Pancreas (tissue), 10 donors: ENCODE results near the gene CMTM6. TPM values are rescaled to one million over a fixed set of nuclear protein-coding genes. Genes with fewer than 3 reads are reported as not detected.
A peak's percentile ranks its signal among the peaks of the same experiment; 100 is the strongest.

Experiments used
- ATAC-seq, 4 donors: fragments of 200-7000 bp; cut with Tn5 transposase; one replicate each; pipeline versions ENCODE4 v1.8.0 to v1.9.1; 2020; ENCODE audit warnings: mild to moderate bottlenecking in 4 of 4, moderate library complexity in 4 of 4
- DNase-seq, 6 donors: peaks; one replicate each; pipeline ENCODE4 v3.0.0-alpha.2; 2020
- FAIRE-seq: peaks from 2 replicates; lab custom pipeline; 2012; peaks lifted over from hg19 to GRCh38; lab: Jason Lieb, UNC
- H3K27ac ChIP-seq, 4 donors: fragments of 200-600 bp; sonication (generic); 1 replicate in 3 of 4; 2 replicates in 1 of 4; pipeline versions ENCODE4 v1.5.0 to v1.8.0; 2020
- H3K27me3 ChIP-seq, 4 donors: fragments of 200-600 bp; one replicate each; pipeline ENCODE4 v1.8.0; 2021
- H3K36me3 ChIP-seq, 3 donors: fragments of 200-600 bp; sonication (generic) in 1 of 3; one replicate each; pipeline versions ENCODE4 v1.5.0 to v1.8.0; 2020 to 2021
- H3K4me1 ChIP-seq, 3 donors: fragments of 200-600 bp; one replicate each; pipeline ENCODE4 v1.8.0; 2021
- H3K4me3 ChIP-seq, 4 donors: fragments of 200-600 bp; sonication (generic) in 2 of 4; one replicate each; pipeline versions ENCODE4 v1.5.0 to v1.8.0; 2020 to 2021
- H3K9me3 ChIP-seq, 4 donors: fragments of 200-600 bp; one replicate each; pipeline ENCODE4 v1.8.0; 2021
- WGBS, 2 donors: extraction: QIAGEN DNeasy Blood & Tissue Kit; methylation state at CpG; one replicate each; pipeline ENCODE4 v1.1.7; 2013; 5-methylcytosine and 5-hydroxymethylcytosine counted together
- intact Hi-C, 3 donors: fragments of 100-400 bp; cut with DNase I; formaldehyde crosslinking; loops; one replicate each; pipeline versions ENCODE4 v1.11.1 to v1.14.2; 2022
- polyA plus RNA-seq, 2 donors: library from polyadenylated mRNA; stranded (reverse); fragments of 200-250 nt; gene quantifications; one replicate each; pipeline ENCODE4 v1.2.3, GENCODE V29; 2013
- total RNA-seq, 6 donors: library from RNA; stranded (reverse); fragmentation: NEBNext Ultra II Directional in 4 of 6; extraction: Animal tissue kit (Norgen Biotek cat#: 25700) in 4 of 6; gene quantifications; one replicate each; pipeline versions ENCODE4 v1.2.1 to v1.2.4, GENCODE V29; 2021 to 2023
- TF ChIP-seq, protein P1 (sequence below), 4 donors: fragments of 200-600 bp; sonication (generic) in 3 of 4; IDR thresholded peaks; one replicate each; pipeline versions ENCODE4 v1.5.0 to v1.8.0; 2021; ENCODE audit warnings: antibody characterized with exemption in 4 of 4
- donor health status: healthy with polysubstance abuse.
- donor health status: DM: no; HTN: no; CAD: no; lungs with moderate emphysema.
- donor health status: DM: no; HTN: no; CAD: no.
- donor health status: control.
- donor health status: control.
- donor health status: Bipolar disorder and iron deficiency.
- donor health status: DM: yes; HTN: yes; CAD: no.
- donor health status: DM: no; HTN: no; CAD: no.
- donor health status: DM: no; HTN: no; CAD: no.
- donor health status: DM: yes; HTN: yes; CAD: no.

CMTM6 gene
- total RNA-seq (10 to 100 TPM in 4 of 6 donors, 1 to 10 TPM in 2; 8.4 to 34.0 (median 13.7) TPM), polyA plus RNA-seq (10 to 100 TPM; 10.3 to 18.5 TPM)

DNA sequence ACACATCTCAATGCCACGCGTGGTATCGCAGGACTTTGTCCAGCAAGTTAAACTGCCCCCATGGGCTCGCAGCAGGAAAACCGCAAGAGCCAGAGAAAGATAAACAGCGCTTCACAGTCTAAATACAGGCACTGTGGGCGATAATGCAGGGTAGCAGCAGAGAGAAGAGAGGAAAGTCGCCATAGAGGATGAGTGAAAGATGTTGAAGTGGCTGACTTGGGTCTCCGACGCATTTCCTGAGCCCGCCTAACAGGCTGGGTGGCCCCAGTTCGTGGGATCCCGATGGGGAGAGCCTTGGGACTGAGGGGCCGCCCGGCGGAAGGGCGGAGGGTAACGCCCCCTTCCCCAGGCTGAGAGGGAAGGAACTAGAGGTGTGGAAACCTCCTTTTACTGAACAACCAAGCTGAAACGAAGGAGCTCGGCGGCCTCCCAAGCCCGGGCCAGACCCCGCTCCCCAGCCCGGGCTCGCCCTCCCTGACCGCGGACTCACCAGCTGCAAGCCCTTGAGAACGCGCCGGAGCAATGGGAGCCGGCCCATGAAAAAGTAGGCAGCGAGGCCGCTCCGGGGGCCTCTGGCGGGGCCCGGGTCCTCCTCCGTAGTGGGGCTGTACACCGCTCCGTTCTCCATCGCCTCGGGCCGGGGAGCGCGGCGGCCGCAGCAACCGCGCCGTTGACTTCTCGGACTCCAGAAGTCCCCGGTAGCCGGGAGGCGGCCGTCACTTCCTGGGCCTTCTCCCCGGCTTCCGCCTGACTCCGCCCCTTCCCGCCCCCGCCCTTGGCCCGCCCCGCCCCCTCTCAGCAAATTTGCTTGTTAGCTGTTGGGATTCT is at the start of gene CMTM6:
Gene CMTM6, minus strand, starts transcription at position 735 of the 828 bp plus-strand sequence. Its CDS starts 107 bp downstream, at position 628.
- FAIRE-seq (no peak), ATAC-seq (peak; percentile 94 to 98 (median 96)), DNase-seq (peak; percentile 75 to 90 (median 84))
- H3K4me3 ChIP-seq, result peak within 1 kb of the TSS; percentile 62 to 95 (median 82)
- intact Hi-C loops, result no loop called here
- TF ChIP-seq, protein P1, sequence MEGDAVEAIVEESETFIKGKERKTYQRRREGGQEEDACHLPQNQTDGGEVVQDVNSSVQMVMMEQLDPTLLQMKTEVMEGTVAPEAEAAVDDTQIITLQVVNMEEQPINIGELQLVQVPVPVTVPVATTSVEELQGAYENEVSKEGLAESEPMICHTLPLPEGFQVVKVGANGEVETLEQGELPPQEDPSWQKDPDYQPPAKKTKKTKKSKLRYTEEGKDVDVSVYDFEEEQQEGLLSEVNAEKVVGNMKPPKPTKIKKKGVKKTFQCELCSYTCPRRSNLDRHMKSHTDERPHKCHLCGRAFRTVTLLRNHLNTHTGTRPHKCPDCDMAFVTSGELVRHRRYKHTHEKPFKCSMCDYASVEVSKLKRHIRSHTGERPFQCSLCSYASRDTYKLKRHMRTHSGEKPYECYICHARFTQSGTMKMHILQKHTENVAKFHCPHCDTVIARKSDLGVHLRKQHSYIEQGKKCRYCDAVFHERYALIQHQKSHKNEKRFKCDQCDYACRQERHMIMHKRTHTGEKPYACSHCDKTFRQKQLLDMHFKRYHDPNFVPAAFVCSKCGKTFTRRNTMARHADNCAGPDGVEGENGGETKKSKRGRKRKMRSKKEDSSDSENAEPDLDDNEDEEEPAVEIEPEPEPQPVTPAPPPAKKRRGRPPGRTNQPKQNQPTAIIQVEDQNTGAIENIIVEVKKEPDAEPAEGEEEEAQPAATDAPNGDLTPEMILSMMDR (IDR thresholded peaks at IDR 0.05), result no peak
- H3K27me3 ChIP-seq, result no peaks in the 10 kb centered on the region
- 0 to 1% methylated on average over 49 to 61 of the region's 61 CpGs for WGBS, 2 donors
- H3K36me3 ChIP-seq, result no peaks in the 10 kb centered on the region
- H3K9me3 ChIP-seq, result no peaks in the 10 kb centered on the region
- peak within 1 kb of the TSS; percentile 85 to 97 (median 96) for H3K27ac ChIP-seq
- H3K4me1 ChIP-seq, result peaks cover 0 to 5% (median 0%) of the 10 kb centered on the region in 3 donors

GRCh38 chr3:32552013-32552412 is 49.4 kb upstream of the CMTM6 start:
- Histone ChIP-seq H3K36me3 (no peaks in the 10 kb centered on the region), H3K4me3 (no peak overlapping the region), H3K27ac (no peak overlapping the region), H3K4me1 (no peaks in the 10 kb centered on the region), H3K9me3 (no peaks in the 10 kb centered on the region), H3K27me3 (no peaks in the 10 kb centered on the region)
- no peak for DNase-seq
- FAIRE-seq, result no peak
- no peak for ATAC-seq
- 93 to 96% methylated on average over 1 of the region's 1 CpG for WGBS, 2 donors
- intact Hi-C loops, result no loop called here
- TF ChIP-seq, protein P1 (IDR thresholded peaks at IDR 0.05), result no peak

- no peaks in the 10 kb centered on the region for H3K4me1 ChIP-seq
- no peaks in the 10 kb centered on the region for H3K27me3 ChIP-seq
- no peaks in the 10 kb centered on the region for H3K9me3 ChIP-seq
- ATAC-seq (no peak), DNase-seq (no peak), FAIRE-seq (no peak)
- intact Hi-C loops, result no loop called here
- H3K4me3 ChIP-seq, result no peak overlapping the region
- no peaks in the 10 kb centered on the region for H3K36me3 ChIP-seq
- no peak overlapping the region for H3K27ac ChIP-seq
- TF ChIP-seq, protein P1 (IDR thresholded peaks at IDR 0.05), result no peak
Observed at GRCh38 chr3:32551496-32551895, 48.8 kb upstream of the CMTM6 start.

GRCh38 chr3:32551087-32551486 is 48.4 kb upstream of the CMTM6 start:
- WGBS, 2 donors, result 74 to 81% methylated on average over 2 of the region's 2 CpGs
- no peaks in the 10 kb centered on the region for H3K9me3 ChIP-seq
- intact Hi-C loops, result no loop called here
- H3K27me3 ChIP-seq, result no peaks in the 10 kb centered on the region
- ATAC-seq (no peak), FAIRE-seq (no peak), DNase-seq (no peak)
- no peaks in the 10 kb centered on the region for H3K36me3 ChIP-seq
- TF ChIP-seq, protein P1 (IDR thresholded peaks at IDR 0.05), result no peak
- no peak overlapping the region for H3K4me3 ChIP-seq
- no peak overlapping the region for H3K27ac ChIP-seq
- H3K4me1 ChIP-seq, result no peaks in the 10 kb centered on the region

GRCh38 chr3:32545305-32545704 is 42.7 kb upstream of the CMTM6 start:
- H3K27me3 ChIP-seq, result no peaks in the 10 kb centered on the region
- H3K4me3 ChIP-seq, result no peak overlapping the region
- DNase-seq (no peak), FAIRE-seq (no peak), ATAC-seq (no peak)
- H3K4me1 ChIP-seq, result no peaks in the 10 kb centered on the region
- no peaks in the 10 kb centered on the region for H3K9me3 ChIP-seq
- no peak overlapping the region for H3K27ac ChIP-seq
- TF ChIP-seq, protein P1 (IDR thresholded peaks at IDR 0.05), result no peak
- intact Hi-C loops, result no loop called here
- H3K36me3 ChIP-seq, result no peaks in the 10 kb centered on the region
